Retina (tissue), 1 donor: ENCODE results near the gene CACHD1.
"Not testable (repeated sequence)": the region's sequence is repeated elsewhere in the genome, so short reads cannot be mapped to it uniquely, and the experiment has no call there.

Experiments
- DNase-seq: peaks from one replicate; pipeline ENCODE4 v3.0.0-alpha.2; 2016

CACHD1 gene

GRCh38 chr1:64715186-64715585, 245.3 kb downstream of the CACHD1 start:
- DNase-seq, result no peak

- DNase-seq, result no peak
These were observed 251.2 kb downstream of the CACHD1 start for GRCh38 chr1:64721135-64721534.

GRCh38 chr1:64721576-64722145, 251.7 kb downstream of the CACHD1 start:
- no peak for DNase-seq

GRCh38 chr1:64727861-64728260, 257.9 kb downstream of the CACHD1 start:
- no peak for DNase-seq

- DNase-seq, result no peak
These were observed 263.8 kb downstream of the CACHD1 start for GRCh38 chr1:64733581-64734286.

- DNase-seq, result no peak
These were observed 264.3 kb downstream of the CACHD1 start for GRCh38 chr1:64734287-64734652.

GRCh38 chr1:64740687-64741086, 270.8 kb downstream of the CACHD1 start:
- DNase-seq, result not testable (repeated sequence)
